HG02623 (cell line): Measurements from ENCODE around the gene HSF2BP.
"Not testable (repeated sequence)": the region's sequence is repeated elsewhere in the genome, so short reads cannot be mapped to it uniquely, and the experiment has no call there.

Source experiments
- ATAC-seq: cut with Tn5 transposase; IDR thresholded peaks from one replicate; pipeline ENCODE4 v1.9.1; 2021; ENCODE audit warnings: moderate library complexity; ENCODE audit not compliant: unreplicated experiment

HSF2BP gene

DNA sequence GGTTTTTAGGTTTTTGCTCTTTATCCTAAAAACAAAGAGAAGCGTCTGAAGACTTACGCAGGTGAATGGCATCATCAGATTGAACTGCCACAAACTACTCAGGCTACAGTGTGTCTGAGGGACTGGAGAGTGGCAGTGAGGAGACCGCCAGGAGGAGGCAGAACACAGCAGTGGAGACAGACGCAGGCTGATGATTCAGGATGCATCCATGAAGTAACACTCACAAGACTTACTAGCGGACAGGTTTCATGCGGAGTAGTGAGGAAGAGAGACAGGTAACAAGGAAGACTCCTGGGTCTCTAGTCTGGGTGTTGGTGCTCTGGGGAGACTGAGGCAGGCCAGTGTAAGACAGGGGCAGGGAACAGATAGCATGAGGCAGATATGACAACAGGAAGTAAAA is 5.7 kb downstream of the HSF2BP start:
- no peak for ATAC-seq

- no peak for ATAC-seq
These were observed 6.7 kb downstream of the HSF2BP start for GRCh38 chr21:43652616-43653015.

- not testable (repeated sequence) for ATAC-seq
These were observed 7.4 kb downstream of the HSF2BP start for GRCh38 chr21:43651926-43652325.

- no peak for ATAC-seq
These were observed 11.1 kb downstream of the HSF2BP start for GRCh38 chr21:43648171-43648570.

DNA sequence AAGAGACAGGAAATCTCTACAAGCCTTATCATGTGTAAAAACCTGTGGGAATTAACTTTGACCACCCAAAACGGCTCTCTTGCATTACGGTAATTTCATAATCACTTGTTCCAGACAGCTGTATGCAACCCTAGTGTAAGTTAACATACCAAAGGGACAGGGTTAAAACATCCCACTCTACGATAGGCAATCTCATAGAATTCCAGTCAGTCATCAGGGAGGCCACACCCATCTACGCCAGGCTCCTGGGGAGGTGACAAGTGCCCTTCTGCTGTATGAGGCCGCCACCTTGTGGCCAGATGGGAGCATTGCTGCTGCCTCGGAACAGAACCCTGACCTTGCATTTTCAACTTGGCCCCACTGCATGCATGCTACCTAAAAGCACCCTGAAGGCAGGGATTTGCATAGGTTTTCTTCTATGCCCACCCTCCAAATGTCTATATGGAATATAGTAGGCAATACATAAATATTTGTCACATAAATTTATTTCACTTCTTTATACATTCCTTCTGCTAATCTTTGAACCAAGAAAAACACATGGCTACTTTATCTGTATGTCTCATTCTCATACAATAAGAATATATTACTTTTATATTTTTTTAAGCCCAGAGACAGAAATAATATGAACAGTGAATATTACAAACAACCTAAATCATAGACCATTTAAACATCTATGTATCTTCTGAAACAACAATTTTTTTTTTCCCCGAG is 12.6 kb downstream of the HSF2BP start:
- peak; percentile 66 for ATAC-seq

GRCh38 chr21:43645976-43646375 is 13.3 kb downstream of the HSF2BP start:
- ATAC-seq: no peak

- no peak for ATAC-seq
These were observed 14.0 kb downstream of the HSF2BP start for GRCh38 chr21:43645136-43645891.

GRCh38 chr21:43644609-43645008 is 14.7 kb downstream of the HSF2BP start:
- no peak for ATAC-seq

DNA sequence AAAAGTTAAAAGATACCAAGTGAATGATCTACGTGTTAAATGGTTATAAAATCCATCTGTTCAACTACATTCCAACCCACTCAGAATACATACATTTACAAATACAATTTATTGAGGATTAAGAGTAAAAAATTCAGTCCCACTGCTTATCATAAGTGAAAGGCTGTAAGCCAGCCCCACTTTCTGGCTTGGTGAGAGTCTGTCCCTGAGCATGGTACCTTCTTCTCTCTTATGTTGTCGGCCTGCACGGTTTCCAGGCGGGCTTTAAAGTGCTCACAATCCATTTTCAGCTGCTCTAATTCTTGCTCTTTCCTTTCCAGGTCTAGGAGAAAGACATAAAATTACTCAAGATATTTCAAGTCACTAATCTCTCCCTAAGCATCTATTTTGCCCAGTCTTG is 15.2 kb downstream of the HSF2BP start:
- ATAC-seq: no peak

DNA sequence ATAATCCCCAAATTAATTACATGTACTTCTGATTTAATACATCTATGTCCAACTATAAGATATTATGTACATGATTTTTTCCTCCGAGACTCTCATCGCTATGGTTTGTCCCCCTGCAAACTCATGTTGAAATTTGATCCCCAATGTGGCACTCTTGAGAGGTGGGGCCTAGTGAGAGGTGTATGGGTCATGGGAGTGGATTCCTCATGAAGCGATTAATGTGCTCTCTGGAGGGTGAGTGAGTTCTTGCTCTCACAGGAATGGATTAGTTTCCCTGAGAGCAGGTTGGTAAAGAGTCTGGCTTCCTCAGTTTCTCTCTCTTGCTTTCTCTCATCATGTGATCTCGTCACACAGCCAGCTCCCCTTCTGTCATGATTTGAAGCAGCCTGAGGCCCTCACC is 16.1 kb downstream of the HSF2BP start:
- no peak for ATAC-seq

- no peak for ATAC-seq
These were observed 18.9 kb downstream of the HSF2BP start for GRCh38 chr21:43640400-43640799.

DNA sequence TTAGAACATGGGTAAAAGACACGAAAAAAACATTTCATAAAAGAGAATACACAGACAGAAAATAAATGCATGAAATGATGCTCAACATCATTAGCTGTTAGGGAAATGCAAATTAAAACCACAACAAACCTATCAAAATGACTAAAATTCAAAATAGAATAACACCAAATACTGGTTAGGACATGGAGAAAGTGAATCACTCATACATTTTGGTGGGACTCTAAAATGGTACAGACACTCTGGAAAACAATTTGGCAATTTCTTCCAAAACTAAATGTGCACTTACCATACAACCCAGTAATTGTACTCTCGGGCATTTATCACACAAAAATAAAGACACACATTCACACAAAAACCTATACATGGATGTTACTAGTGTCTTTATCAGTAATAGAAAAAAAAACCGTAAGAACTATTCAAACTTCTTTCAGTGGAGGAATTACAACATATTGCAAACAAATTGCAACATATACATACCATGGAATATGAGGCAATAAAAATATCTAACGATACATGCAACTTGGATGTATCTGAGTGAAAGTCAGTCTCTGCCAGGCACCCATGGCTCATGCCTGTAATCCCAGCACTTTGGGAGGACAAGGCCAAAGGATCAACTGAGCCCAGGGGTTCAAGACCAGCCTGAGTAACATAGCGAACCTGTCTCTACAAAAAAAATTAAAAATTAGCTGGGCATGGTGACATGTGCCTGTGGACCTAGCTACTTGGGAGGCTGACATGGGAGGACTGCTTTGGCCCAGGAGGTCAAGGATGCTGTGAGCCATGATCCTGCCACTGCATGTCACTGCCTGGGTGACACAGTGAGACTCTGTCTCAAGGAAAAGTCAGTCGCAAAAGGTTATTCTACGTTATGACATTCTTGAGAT is 19.6 kb downstream of the HSF2BP start:
- no peak for ATAC-seq

GRCh38 chr21:43637530-43638158 is 21.6 kb downstream of the HSF2BP start:
- ATAC-seq: no peak

GRCh38 chr21:43635436-43635835 is 23.9 kb downstream of the HSF2BP start:
- ATAC-seq: no peak

DNA sequence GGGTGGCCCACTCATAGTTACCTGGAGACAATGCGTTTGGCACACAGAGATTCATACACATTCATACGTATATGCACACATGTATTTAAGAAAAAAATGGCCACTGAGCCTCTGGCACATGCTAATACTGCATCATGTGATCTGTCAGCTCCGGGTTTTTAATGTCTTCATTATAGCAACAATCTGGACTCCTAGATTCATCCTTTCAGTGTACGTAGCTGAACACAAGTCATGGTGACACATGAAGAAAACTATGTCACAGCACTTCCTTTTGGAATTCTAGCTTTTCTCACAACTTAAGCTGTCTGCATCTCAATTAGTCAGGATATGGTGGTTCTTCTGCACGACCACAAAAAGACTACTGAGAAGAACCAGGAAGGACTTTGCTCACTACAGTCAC is 24.7 kb downstream of the HSF2BP start:
- no peak for ATAC-seq

- ATAC-seq: no peak
These were observed 26.8 kb downstream of the HSF2BP start for GRCh38 chr21:43632373-43632905.

DNA sequence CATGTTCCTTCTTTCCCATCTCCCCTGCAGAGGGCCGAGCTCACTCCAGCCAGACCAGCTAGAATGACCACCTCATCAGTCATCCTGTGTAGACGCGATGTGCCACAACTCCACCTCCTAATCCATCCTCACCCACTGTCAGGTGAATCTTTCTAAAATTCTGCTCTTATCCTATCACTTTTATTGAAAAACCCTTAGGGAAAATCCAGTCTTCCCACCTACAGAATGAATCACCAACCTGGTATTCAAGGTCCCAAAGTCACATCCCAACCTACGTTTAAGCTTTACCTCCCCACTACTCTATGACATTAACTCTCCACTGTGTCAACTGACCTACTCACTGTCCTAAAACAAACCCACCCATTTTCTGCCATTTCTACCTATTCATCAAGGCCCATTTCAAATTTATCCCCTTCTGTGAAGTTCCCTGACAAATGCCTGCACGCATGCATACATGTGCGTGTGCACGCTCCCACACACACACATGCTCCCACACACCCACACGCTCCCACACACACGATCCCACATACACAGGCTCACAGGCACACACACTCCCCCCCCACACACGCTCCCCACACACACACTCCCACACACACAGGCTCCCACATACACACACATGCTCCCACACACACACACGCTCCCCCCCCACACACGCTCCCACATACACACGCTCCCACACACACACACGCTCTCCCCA is 27.7 kb downstream of the HSF2BP start:
- ATAC-seq: no peak

DNA sequence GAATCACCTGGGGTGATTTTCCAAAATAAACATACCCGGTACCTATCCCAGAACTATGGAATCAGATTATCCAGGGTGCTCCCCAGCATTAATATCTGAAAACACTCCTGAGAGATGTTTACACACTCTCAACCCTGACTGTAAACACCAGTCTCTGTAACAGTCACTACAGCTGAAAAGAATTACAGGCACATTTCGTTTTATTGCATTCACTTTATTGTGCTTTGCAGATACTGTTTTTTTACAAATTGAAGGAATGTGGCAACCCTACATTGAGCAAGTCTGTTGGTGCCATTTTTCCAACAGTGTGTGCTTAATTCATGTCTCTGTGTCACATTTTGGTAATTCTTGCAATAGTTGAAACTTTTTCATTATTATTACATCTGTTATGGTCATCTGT is 31.8 kb downstream of the HSF2BP start:
- ATAC-seq: no peak

DNA sequence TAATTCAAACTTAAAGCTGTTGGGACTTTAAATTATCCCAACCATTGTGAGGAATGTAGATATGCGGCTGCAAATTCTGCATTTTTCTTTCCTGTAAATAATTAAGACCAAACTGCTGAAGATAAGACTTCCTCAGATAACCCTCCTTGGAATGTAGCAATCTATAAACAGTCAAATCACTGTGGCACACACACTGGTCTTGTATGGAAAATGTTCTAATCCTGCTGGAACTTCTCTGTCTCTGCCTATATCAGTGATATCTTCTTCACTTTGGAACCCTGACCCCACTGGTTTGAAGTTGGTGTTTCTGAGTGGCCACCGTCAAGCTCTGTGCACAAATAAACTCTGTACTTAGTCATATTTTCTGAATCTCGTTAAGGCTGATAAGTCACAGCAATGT is 32.9 kb downstream of the HSF2BP start:
- ATAC-seq: no peak

DNA sequence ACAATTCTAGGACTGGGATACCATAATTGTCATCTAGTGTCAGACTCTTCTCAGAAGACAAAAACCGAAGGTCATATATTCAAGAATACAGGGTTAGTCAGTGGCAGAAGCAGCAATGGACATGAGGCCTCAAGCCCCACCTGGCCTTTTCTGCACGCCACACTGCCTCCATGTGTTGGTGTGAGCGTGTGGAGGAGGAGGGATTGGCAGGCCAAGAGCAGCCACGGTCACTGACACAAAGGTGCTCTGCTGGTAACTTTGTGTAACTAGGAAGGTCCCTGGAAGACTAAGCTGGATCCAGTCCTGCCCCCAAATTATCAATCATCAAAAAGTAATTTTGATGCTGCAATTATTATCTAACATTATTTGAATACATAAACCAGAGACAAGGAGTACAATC is 34.9 kb downstream of the HSF2BP start:
- ATAC-seq: no peak
